IMR-90 (cell line): ENCODE data around the gene DNAJB2. TPM values are rescaled to one million over a fixed set of nuclear protein-coding genes. Genes with fewer than 3 reads are reported as not detected.

ENCODE experiments used
- ATAC-seq: fragments of 200-7000 bp; cut with Tn5 transposase; 2 replicates; pipeline ENCODE4 v1.9.1; 2020; ENCODE audit warnings: low read depth, mild to moderate bottlenecking, moderate library complexity
- BruUV-seq: library from RNA; stranded (reverse); fragments of 400-500 nt; replicated peaks from 2 replicates; lab custom pipeline; 2021; lab: Mats Ljungman, UMichigan
- CTCF ChIA-PET: fragments of 300-600 bp; formaldehyde crosslinking; extraction: SDS; loops from one replicate; lab custom pipeline; 2021; ENCODE audit warnings: antibody characterized with exemption; lab: Yijun Ruan, JAX
- POLR2A ChIA-PET: fragments of 300-600 bp; sonication (Branson Sonifier 250); formaldehyde crosslinking; loops from one replicate; lab custom pipeline; 2022; ENCODE audit warnings: antibody characterized with exemption; ENCODE audit not compliant: unreplicated experiment; lab: Charles Lee
- DNase-seq: peaks from one replicate; pipeline ENCODE4 v3.0.0; 2013
- H2AFZ ChIP-seq: replicated peaks from 2 replicates; pipeline ENCODE3; 2013; ENCODE audit warnings: low read length, mild to moderate bottlenecking; ENCODE audit not compliant: poor library complexity
- H2AK5ac ChIP-seq: 2 replicates; pipeline ENCODE4 v1.6.1; 2013; ENCODE audit warnings: low read depth, low read length, inconsistent platforms
- H2AK9ac ChIP-seq: replicated peaks from 2 replicates; pipeline ENCODE3; 2013; ENCODE audit warnings: mild to moderate bottlenecking, low read depth, low read length, moderate library complexity; ENCODE audit not compliant: poor library complexity
- H2BK120ac ChIP-seq: 2 replicates; pipeline ENCODE4 v1.6.1; 2013; ENCODE audit warnings: low read depth, low read length, inconsistent platforms
- H2BK15ac ChIP-seq: 3 replicates; pipeline ENCODE4 v1.6.1; 2013; ENCODE audit warnings: low read depth, low read length, inconsistent platforms
- H2BK20ac ChIP-seq: 2 replicates; pipeline ENCODE4 v1.6.1; 2013; ENCODE audit warnings: low read depth, mild to moderate bottlenecking, inconsistent platforms, low read length, moderate library complexity
- H2BK5ac ChIP-seq: 2 replicates; pipeline ENCODE4 v1.6.1; 2013; ENCODE audit warnings: mild to moderate bottlenecking, low read depth, low read length, inconsistent platforms; ENCODE audit not compliant: poor library complexity, severe bottlenecking
- H3K14ac ChIP-seq: replicated peaks from 2 replicates; pipeline ENCODE4 v1.6.1; 2013; ENCODE audit warnings: low read depth, low read length, inconsistent platforms
- H3K18ac ChIP-seq: 2 replicates; pipeline ENCODE4 v1.6.1; 2013; ENCODE audit warnings: low read depth, low read length, control low read depth
- H3K23ac ChIP-seq: 2 replicates; pipeline ENCODE4 v1.6.1; 2013; ENCODE audit warnings: low read depth, low read length, inconsistent platforms
- H3K27ac ChIP-seq: 2 replicates; pipeline ENCODE4 v1.5.1; 2013; ENCODE audit warnings: mild to moderate bottlenecking, control low read depth, low read length; ENCODE audit not compliant: insufficient read depth
- H3K27me3 ChIP-seq: 2 replicates; pipeline ENCODE4 v1.6.1; 2013; ENCODE audit warnings: low read length; ENCODE audit not compliant: control insufficient read depth, insufficient read depth
- H3K36me3 ChIP-seq: 2 replicates; pipeline ENCODE4 v1.6.1; 2013; ENCODE audit warnings: low read length, mixed read lengths; ENCODE audit not compliant: control insufficient read depth, insufficient read depth
- H3K4ac ChIP-seq: 2 replicates; pipeline ENCODE4 v1.6.1; 2013; ENCODE audit warnings: low read depth, low read length, inconsistent platforms
- H3K4me1 ChIP-seq: 2 replicates; pipeline ENCODE4 v1.6.1; 2013; ENCODE audit warnings: low read length, mixed read lengths; ENCODE audit not compliant: control insufficient read depth, insufficient read depth
- H3K4me2 ChIP-seq: 2 replicates; pipeline ENCODE4 v1.6.1; 2013; ENCODE audit warnings: low read depth, mild to moderate bottlenecking, control low read depth, low read length, moderate library complexity
- H3K4me3 ChIP-seq: 2 replicates; pipeline ENCODE4 v1.5.1; 2013; ENCODE audit warnings: low read depth, mild to moderate bottlenecking, control low read depth, low read length, moderate library complexity; ENCODE audit not compliant: insufficient read depth
- H3K56ac ChIP-seq: 2 replicates; pipeline ENCODE4 v1.6.1; 2013; ENCODE audit warnings: low read length, inconsistent platforms; ENCODE audit not compliant: insufficient read depth; ENCODE audit errors: extremely low read depth
- H3K79me1 ChIP-seq, 2 experiments: 2 replicates each; pipeline ENCODE4 v1.6.1; 2013; ENCODE audit warnings: low read length in 2 of 2, inconsistent platforms in 1 of 2, low read depth in 1 of 2
- H3K9ac ChIP-seq: 2 replicates; pipeline ENCODE4 v1.6.1; 2013; ENCODE audit warnings: low read depth, low read length, control low read depth
- H3K9me1 ChIP-seq: 2 replicates; pipeline ENCODE4 v1.6.1; 2013; ENCODE audit warnings: low read length, inconsistent platforms; ENCODE audit not compliant: insufficient read depth
- H3K9me3 ChIP-seq: 2 replicates; pipeline ENCODE4 v1.6.1; 2013; ENCODE audit warnings: low read length; ENCODE audit not compliant: control insufficient read depth, insufficient read depth
- H4K20me1 ChIP-seq: 2 replicates; pipeline ENCODE4 v1.6.1; 2013; ENCODE audit warnings: low read length, inconsistent platforms; ENCODE audit not compliant: insufficient read depth
- H4K5ac ChIP-seq: 2 replicates; pipeline ENCODE4 v1.6.1; 2013; ENCODE audit warnings: mild to moderate bottlenecking, low read depth, low read length, control low read depth
- H4K8ac ChIP-seq, 2 experiments: 2 replicates each; pipeline ENCODE4 v1.6.1; 2013; ENCODE audit warnings: low read depth in 2 of 2, low read length in 2 of 2, control low read depth in 1 of 2, inconsistent platforms in 1 of 2
- H4K91ac ChIP-seq: 2 replicates; pipeline ENCODE4 v1.6.1; 2013; ENCODE audit warnings: low read depth, low read length, inconsistent platforms; ENCODE audit not compliant: insufficient read depth
- BHLHE40 ChIP-seq: fragments of 150-350 bp; IDR thresholded peaks from 2 replicates; pipeline ENCODE4 v1.6.1; 2016; ENCODE audit warnings: mild to moderate bottlenecking, low read depth, low read length
- FOS ChIP-seq: fragments of 150-350 bp; IDR thresholded peaks from 2 replicates; pipeline ENCODE4 v1.6.1; 2016; ENCODE audit warnings: low read depth, low read length
- MAZ ChIP-seq: IDR thresholded peaks from 2 replicates; pipeline ENCODE4 v1.6.1; 2012; ENCODE audit warnings: low read depth, mild to moderate bottlenecking, low read length, improper control_type of control experiment, moderate library complexity, borderline replicate concordance
- MXI1 ChIP-seq: IDR thresholded peaks from 2 replicates; pipeline ENCODE4 v1.6.1; 2012; ENCODE audit warnings: low read depth, mild to moderate bottlenecking, low read length, moderate library complexity, borderline replicate concordance
- POLR2A ChIP-seq: IDR thresholded peaks from 2 replicates; pipeline ENCODE4 v1.6.1; 2012; ENCODE audit warnings: mild to moderate bottlenecking, low read depth, low read length
- RCOR1 ChIP-seq: IDR thresholded peaks from 2 replicates; pipeline ENCODE4 v1.6.1; 2012; ENCODE audit warnings: mild to moderate bottlenecking, low read length, improper control_type of control experiment; ENCODE audit not compliant: insufficient replicate concordance
- SMC3 ChIP-seq: fragments of 150-350 bp; IDR thresholded peaks from 2 replicates; pipeline ENCODE4 v1.6.1; 2016; ENCODE audit warnings: low read depth, mild to moderate bottlenecking, antibody characterized with exemption, low read length, moderate library complexity
- WGBS, 2 experiments: methylation state at CpG; one replicate each; pipeline versions ENCODE4 v1.1.5 to v1.1.7; 2013; ENCODE audit warnings: missing lambda C conversion rate in 2 of 2; ENCODE audit not compliant: insufficient read length in 1 of 2; ENCODE audit errors: extremely low coverage in 2 of 2; 5-methylcytosine and 5-hydroxymethylcytosine counted together
- dilution Hi-C: fragments of 300-500 bp; cut with HindIII; formaldehyde crosslinking; loops from one replicate; pipeline ENCODE4 v1.14.3; 2018; ENCODE audit warnings: low sequenced_read_pairs; ENCODE audit not compliant: unreplicated experiment
- in situ Hi-C: fragments of 300-500 bp; cut with MboI; formaldehyde crosslinking; loops from 3 replicates; pipeline ENCODE4 v1.14.3; 2019; ENCODE audit warnings: low sequenced_read_pairs, inconsistent platforms, mixed read lengths
- intact Hi-C: fragments of 100-400 bp; cut with micrococcal nuclease; formaldehyde crosslinking; loops from 2 replicates; pipeline ENCODE4 v1.10.0; 2022
- polyA plus RNA-seq, 3 experiments: library from polyadenylated mRNA; depleted of rRNA; stranded (reverse); fragments of >200 nt; gene quantifications; 2 replicates each; pipeline ENCODE4 v1.2.3, GENCODE V29; 2012; ENCODE audit warnings: low replicate concordance in 1 of 3
- total RNA-seq: library from RNA; depleted of rRNA; stranded (reverse); fragments of >200 nt; gene quantifications from 2 replicates; pipeline ENCODE4 v1.2.3, GENCODE V29; 2012

DNAJB2 gene
- total and polyA plus RNA-seq, 2 of the 4 experiments (the other 2 are of a cell fraction), result 30.6 to 45.8 TPM

DNA sequence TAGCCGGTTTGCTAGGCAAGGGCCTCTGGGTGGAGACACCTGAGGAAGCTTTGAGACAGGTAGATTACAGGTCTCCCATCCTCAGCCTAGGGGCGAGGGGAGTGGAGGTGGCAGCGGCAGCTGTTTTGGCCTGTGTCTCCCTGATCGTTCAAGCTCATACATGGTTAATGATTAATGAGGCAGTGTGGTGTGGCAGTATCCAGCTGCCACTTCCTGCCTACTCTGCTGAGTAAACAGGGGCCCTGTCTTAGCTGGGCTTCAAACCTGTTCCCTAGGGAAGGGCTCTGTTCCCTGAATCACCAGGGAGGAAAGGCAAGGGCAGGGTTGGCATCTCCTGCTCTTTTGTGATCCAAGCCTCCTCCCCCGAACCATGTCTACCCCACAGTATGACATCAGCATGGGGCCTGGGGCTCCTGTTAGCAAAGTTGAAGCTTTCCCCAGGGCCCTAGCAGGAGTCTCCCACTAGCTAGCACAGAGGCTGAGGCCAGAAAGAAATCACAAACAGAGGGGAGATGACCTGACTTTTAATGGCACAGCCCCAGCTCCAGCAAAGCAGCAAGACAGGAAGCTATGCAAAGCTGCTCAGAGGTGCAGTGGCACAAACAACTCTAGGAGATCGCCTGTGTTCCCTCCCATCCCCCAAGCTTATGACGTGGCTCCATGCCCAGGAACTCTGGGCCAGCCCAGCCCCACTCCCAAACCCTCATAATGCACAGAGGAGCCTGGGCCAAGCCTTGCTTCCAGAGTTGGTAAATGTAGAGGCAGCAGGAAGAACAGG is 29.8 kb upstream of the DNAJB2 start:
- H3K4me1 ChIP-seq, result peaks cover 44% of the 10 kb centered on the region
- peak overlapping the region; percentile 54 for H2BK20ac ChIP-seq
- H3K18ac ChIP-seq, result peak overlapping the region; percentile 76
- peak overlapping the region; percentile 20 for H3K9ac ChIP-seq
- no peak overlapping the region for H3K4me3 ChIP-seq
- in situ Hi-C loops (no loop called here), dilution Hi-C loops (no loop called here), intact Hi-C loops (no loop called here)
- H2AK9ac ChIP-seq, result peak overlapping the region; percentile 99
- no peaks in the 10 kb centered on the region for H3K9me3 ChIP-seq
- peak overlapping the region; percentile 90 for H3K14ac ChIP-seq
- peak overlapping the region; percentile 82 for H4K91ac ChIP-seq
- no CpG with 5 or more reads among the region's 7 CpGs for WGBS, 2 experiments
- H2BK5ac ChIP-seq, result peak overlapping the region; percentile 90
- peak overlapping the region; percentile 76 for H3K56ac ChIP-seq
- peak overlapping the region; percentile 50; the same call in 2 of the 3 replicates for H2BK15ac ChIP-seq
- H3K4me2 ChIP-seq, result peak overlapping the region; percentile 58
- CTCF ChIA-PET, result interaction anchor here (0.8 to 2.3 kb wide), 3 partner anchors 28 to 45 kb away, joined by 6 to 10 read pairs (median 8); no protein-coding TSS in a partner anchor
- DNase-seq (peak; percentile 75), ATAC-seq (peak; percentile 55)
- peak overlapping the region; percentile 81 for H2AK5ac ChIP-seq
- peak overlapping the region; percentile 72 for H3K27ac ChIP-seq
- H4K5ac ChIP-seq, result peak overlapping the region; percentile 82
- H2BK120ac ChIP-seq, result peak overlapping the region; percentile 70
- BruUV-seq, result no TSS peak
- H4K20me1 ChIP-seq, result 0 out of 2 replicates have a peak, but pooled peaks cover 8% of the 10 kb centered on the region
- peaks cover 48% of the 10 kb centered on the region for H3K9me1 ChIP-seq
- peak overlapping the region; percentile 79; the same call in 1 of the 2 replicates for H3K23ac ChIP-seq
- peak overlapping the region; percentile 7 to 82 for H4K8ac ChIP-seq
- H3K4ac ChIP-seq, result peak overlapping the region; percentile 87
- peak overlapping the region; percentile 81 for H2AFZ ChIP-seq
- POLR2A ChIA-PET, result interaction anchor here (1.0 kb wide), 1 partner anchor 20 kb away, joined by 18 read pairs; the partner anchor contains the start of genes ANKZF1 and ATG9A
- H3K79me1 ChIP-seq, result peaks cover 23 to 46% of the 10 kb centered on the region in 2 experiments
- peaks cover 21% of the 10 kb centered on the region; the same call in 1 of the 2 replicates for H3K36me3 ChIP-seq
- peaks cover under 1% of the 10 kb centered on the region; the same call in 1 of the 2 replicates for H3K27me3 ChIP-seq
- TF ChIP-seq FOS, result no peak
- no peak for TF ChIP-seq MXI1
- no peak for TF ChIP-seq BHLHE40
- peak; percentile 15; the same call in 1 of the 2 replicates for TF ChIP-seq MAZ
- TF ChIP-seq RCOR1, result peak; percentile 11
- TF ChIP-seq POLR2A, result peak; percentile 4; the same call in 1 of the 2 replicates
- TF ChIP-seq SMC3, result no peak
